H9 (cell line): ENCODE measurements around the gene CELA2B. TPM values are rescaled to one million over a fixed set of nuclear protein-coding genes. Genes with fewer than 3 reads are reported as not detected.
"Not testable (repeated sequence)": the region's sequence is repeated elsewhere in the genome, so short reads cannot be mapped to it uniquely, and the experiment has no call there.

Experiments used
- DNase-seq: peaks from one replicate; pipeline ENCODE4 v3.0.0-alpha.2; 2017
- H2AFZ ChIP-seq: one replicate; pipeline ENCODE4 v1.6.1; 2013; ENCODE audit warnings: mild to moderate bottlenecking, low read length, control low read depth, moderate library complexity
- H2AK5ac ChIP-seq: 2 replicates; pipeline ENCODE4 v1.6.1; 2013; ENCODE audit warnings: low read length, control low read depth, mixed read lengths; ENCODE audit not compliant: insufficient read length
- H2BK120ac ChIP-seq: one replicate; pipeline ENCODE4 v1.6.1; 2013; ENCODE audit warnings: low read depth, mild to moderate bottlenecking, low read length, control low read depth, inconsistent platforms; ENCODE audit not compliant: poor library complexity, severe bottlenecking
- H2BK12ac ChIP-seq: 2 replicates; pipeline ENCODE4 v1.6.1; 2013; ENCODE audit warnings: low read length, control low read depth, mixed read lengths, low read depth; ENCODE audit not compliant: insufficient read length
- H2BK15ac ChIP-seq: 2 replicates; pipeline ENCODE4 v1.6.1; 2013; ENCODE audit warnings: low read depth, low read length, control low read depth
- H2BK20ac ChIP-seq: one replicate; pipeline ENCODE4 v1.6.1; 2013; ENCODE audit warnings: low read depth, mild to moderate bottlenecking, low read length, control low read depth, inconsistent platforms; ENCODE audit not compliant: poor library complexity, severe bottlenecking
- H2BK5ac ChIP-seq: 2 replicates; pipeline ENCODE4 v1.6.1; 2013; ENCODE audit warnings: low read length, control low read depth, mixed read lengths; ENCODE audit not compliant: insufficient read length
- H3K14ac ChIP-seq: 2 replicates; pipeline ENCODE4 v1.6.1; 2013; ENCODE audit warnings: low read length, control low read depth; ENCODE audit not compliant: insufficient read depth
- H3K18ac ChIP-seq: 2 replicates; pipeline ENCODE4 v1.6.1; 2013; ENCODE audit warnings: low read depth, mild to moderate bottlenecking, mixed read lengths, low read length, control low read depth; ENCODE audit not compliant: insufficient read length
- H3K23ac ChIP-seq: 2 replicates; pipeline ENCODE4 v1.6.1; 2013; ENCODE audit warnings: low read length, control low read depth, mixed read lengths, low read depth; ENCODE audit not compliant: insufficient read length
- H3K23me2 ChIP-seq: 2 replicates; pipeline ENCODE4 v1.6.1; 2013; ENCODE audit warnings: low read depth, mild to moderate bottlenecking, mixed read lengths, low read length, control low read depth; ENCODE audit not compliant: insufficient read length, poor library complexity, severe bottlenecking
- H3K27ac ChIP-seq: 2 replicates; pipeline ENCODE4 v1.5.1; 2013; ENCODE audit warnings: low read length, control low read depth, mixed read lengths, low read depth; ENCODE audit not compliant: insufficient read length
- H3K27me3 ChIP-seq: 2 replicates; pipeline ENCODE4 v1.6.1; 2013; ENCODE audit warnings: low read length, control low read depth, inconsistent platforms; ENCODE audit not compliant: insufficient read depth
- H3K4ac ChIP-seq: 2 replicates; pipeline ENCODE4 v1.6.1; 2013; ENCODE audit warnings: low read depth, mild to moderate bottlenecking, control low read depth, inconsistent platforms, low read length, moderate library complexity
- H3K4me1 ChIP-seq: 2 replicates; pipeline ENCODE4 v1.6.1; 2013; ENCODE audit warnings: low read length, control low read depth, inconsistent platforms; ENCODE audit not compliant: insufficient read depth
- H3K4me2 ChIP-seq: 2 replicates; pipeline ENCODE4 v1.6.1; 2013; ENCODE audit warnings: low read length, control low read depth, mixed read lengths; ENCODE audit not compliant: insufficient read length, insufficient read depth
- H3K56ac ChIP-seq: 2 replicates; pipeline ENCODE4 v1.6.1; 2013; ENCODE audit warnings: low read depth, mild to moderate bottlenecking, mixed read lengths, low read length, control low read depth; ENCODE audit not compliant: insufficient read length
- H3K79me1 ChIP-seq: 2 replicates; pipeline ENCODE4 v1.6.1; 2013; ENCODE audit warnings: low read depth, mild to moderate bottlenecking, moderate library complexity, low read length, control low read depth, inconsistent platforms; ENCODE audit not compliant: insufficient read depth, poor library complexity, severe bottlenecking
- H3K79me2 ChIP-seq: 2 replicates; pipeline ENCODE4 v1.6.1; 2013; ENCODE audit warnings: low read length, control low read depth, inconsistent platforms; ENCODE audit not compliant: insufficient read depth
- H3K9ac ChIP-seq: 2 replicates; pipeline ENCODE4 v1.6.1; 2013; ENCODE audit warnings: low read length, control low read depth, mixed read lengths; ENCODE audit not compliant: insufficient read length; ENCODE audit errors: extremely low read depth
- H3K9me3 ChIP-seq: one replicate; pipeline ENCODE4 v1.6.1; 2013; ENCODE audit warnings: low read depth, low read length, inconsistent platforms; ENCODE audit not compliant: control insufficient read depth
- H3T11ph ChIP-seq: one replicate; pipeline ENCODE4 v1.6.1; 2013; ENCODE audit warnings: mild to moderate bottlenecking, low read length, control low read depth, inconsistent platforms
- H4K20me1 ChIP-seq: one replicate; pipeline ENCODE4 v1.6.1; 2013; ENCODE audit not compliant: control insufficient read depth, insufficient read length, insufficient read depth
- H4K5ac ChIP-seq: 2 replicates; pipeline ENCODE4 v1.6.1; 2013; ENCODE audit warnings: low read depth, mild to moderate bottlenecking, mixed read lengths, low read length, control low read depth; ENCODE audit not compliant: insufficient read length
- H4K8ac ChIP-seq: replicated peaks from 2 replicates; pipeline ENCODE4 v1.6.1; 2013; ENCODE audit warnings: low read length, control low read depth, mixed read lengths, low read depth; ENCODE audit not compliant: insufficient read length
- H4K91ac ChIP-seq: 2 replicates; pipeline ENCODE4 v1.6.1; 2013; ENCODE audit warnings: low read depth, mild to moderate bottlenecking, moderate library complexity, mixed read lengths, low read length, control low read depth; ENCODE audit not compliant: insufficient read length
- H3K27ac Mint-ChIP-seq, 3 experiments: 2 replicates in 2 of 3; 3 replicates in 1 of 3; pipeline ENCODE4 v1.8.0; 2020 to 2021; ENCODE audit warnings: mixed read lengths in 3 of 3, mild to moderate bottlenecking in 1 of 3, moderate library complexity in 1 of 3
- H3K27me3 Mint-ChIP-seq: 2 replicates; pipeline ENCODE4 v1.8.0; 2021; ENCODE audit warnings: low read depth, mild to moderate bottlenecking, moderate library complexity, mixed read lengths
- H3K36me3 Mint-ChIP-seq, 3 experiments: 2 replicates in 2 of 3; 3 replicates in 1 of 3; pipeline ENCODE4 v1.8.0; 2020 to 2021; ENCODE audit warnings: low read depth in 3 of 3, mixed read lengths in 3 of 3; ENCODE audit not compliant: insufficient read depth in 1 of 3
- H3K4me1 Mint-ChIP-seq, 2 experiments: 2 replicates each; pipeline ENCODE4 v1.8.0; 2020; ENCODE audit warnings: mixed read lengths in 2 of 2
- H3K4me3 Mint-ChIP-seq, 2 experiments: 2 replicates in 1 of 2; 3 replicates in 1 of 2; pipeline ENCODE4 v1.8.0; 2020 to 2021; ENCODE audit warnings: mild to moderate bottlenecking in 2 of 2, mixed read lengths in 2 of 2, moderate library complexity in 1 of 2
- H3K9me3 Mint-ChIP-seq, 2 experiments: 2 replicates in 1 of 2; 3 replicates in 1 of 2; pipeline ENCODE4 v1.8.0; 2020; ENCODE audit warnings: mild to moderate bottlenecking in 2 of 2, mixed read lengths in 2 of 2, moderate library complexity in 1 of 2
- CTCF ChIP-seq: fragments of 200-600 bp; sonication (generic); conservative IDR thresholded peaks from 3 replicates; pipeline ENCODE4 v1.8.0; 2021; ENCODE audit warnings: antibody characterized with exemption, mild to moderate bottlenecking
- WGBS: extraction: QIAGEN DNeasy Blood & Tissue Kit; methylation state at CpG from one replicate; pipeline ENCODE4 v1.1.7; 2013; ENCODE audit warnings: missing lambda C conversion rate, low lambda C conversion rate, mixed read lengths; ENCODE audit not compliant: insufficient read length; ENCODE audit errors: extremely low coverage; 5-methylcytosine and 5-hydroxymethylcytosine counted together
- total RNA-seq: library from RNA; stranded (reverse); gene quantifications from 2 replicates; pipeline ENCODE4 v1.2.1, GENCODE V29; 2021

CELA2B gene
- total RNA-seq, 1 experiment from 2014 or later, result not detected

GRCh38 chr1:15479654-15480347 lies 3.9 kb downstream of the CELA2B start:
- Histone ChIP-seq H3K23me2 (no peaks in the 10 kb centered on the region), H3K79me1 (no peaks in the 10 kb centered on the region), H3K56ac (no peak overlapping the region), H3K14ac (no peak overlapping the region; the same call in 1 of the 2 replicates), H3K18ac (no peak overlapping the region), H3K23ac (no peak overlapping the region), H2BK20ac (no peak overlapping the region), H3K9me3 (no peaks in the 10 kb centered on the region), H3K9ac (no peak overlapping the region), H3T11ph (no peak overlapping the region), H2BK5ac (no peak overlapping the region), H4K91ac (no peak overlapping the region), H3K27ac (no peak overlapping the region), H3K79me2 (no peaks in the 10 kb centered on the region), H2BK120ac (no peak overlapping the region), H4K20me1 (no peaks in the 10 kb centered on the region), H2BK15ac (no peak overlapping the region), H4K8ac (no peak overlapping the region), H3K4ac (no peak overlapping the region), H3K4me2 (no peak overlapping the region), H4K5ac (no peak overlapping the region), H2BK12ac (no peak overlapping the region), H2AFZ (no peak overlapping the region), H3K4me1 (no peaks in the 10 kb centered on the region), H2AK5ac (no peak overlapping the region), H3K27me3 (no peaks in the 10 kb centered on the region)
- Mint-ChIP-seq H3K9me3 (no peaks in the 10 kb centered on the region), H3K27ac (peak overlapping the region in 1 of 3 experiments; percentile 20; a peak in 1 of 7 replicates), H3K36me3 (no peaks in the 10 kb centered on the region), H3K4me3 (no peak overlapping the region), H3K4me1 (peaks cover 0 to 4% of the 10 kb centered on the region in 2 experiments; a peak in 2 of 4 replicates), H3K27me3 (no peaks in the 10 kb centered on the region; the same call in none of the 2 replicates)
- no peak for DNase-seq
- no peak for TF ChIP-seq CTCF
- WGBS, result no CpG with 5 or more reads among the region's 11 CpGs

GRCh38 chr1:15482455-15482854 lies 6.6 kb downstream of the CELA2B start:
- not testable (repeated sequence) for H4K20me1 ChIP-seq, H4K8ac ChIP-seq, H3K9me3 ChIP-seq, H3K9ac ChIP-seq, H3K79me2 ChIP-seq, H2BK120ac ChIP-seq, H2BK5ac ChIP-seq, H3K4me2 ChIP-seq, H2BK20ac ChIP-seq, DNase-seq, H3T11ph ChIP-seq, H3K56ac ChIP-seq, H3K23me2 ChIP-seq, H3K4me1 Mint-ChIP-seq, H3K27ac ChIP-seq, H3K9me3 Mint-ChIP-seq, H3K14ac ChIP-seq, H2AK5ac ChIP-seq, H3K23ac ChIP-seq, H3K27me3 ChIP-seq, H3K18ac ChIP-seq, H2BK15ac ChIP-seq, H4K5ac ChIP-seq, H3K27ac Mint-ChIP-seq, H3K4ac ChIP-seq, H3K79me1 ChIP-seq, H2BK12ac ChIP-seq, H3K27me3 Mint-ChIP-seq, H3K4me1 ChIP-seq, H2AFZ ChIP-seq, H4K91ac ChIP-seq
- Mint-ChIP-seq H3K36me3 (peaks cover 0 to 12% (median 5%) of the 10 kb centered on the region in 3 experiments; a peak in 5 of 7 replicates), H3K4me3 (peak overlapping the region in 1 of 2 experiments; percentile 17; a peak in 1 of 5 replicates)
- WGBS, result no CpG with 5 or more reads among the region's 6 CpGs
